Nucleus accumbens (tissue), 56 donors: ENCODE results near the gene UBAP1.
"Not testable (repeated sequence)": the region's sequence is repeated elsewhere in the genome, so short reads cannot be mapped to it uniquely, and the experiment has no call there.

Experiments
- DNase-seq, 56 donors: peaks; one replicate each; lab custom pipeline; 2025; lab: John Stamatoyannopoulos, UW

UBAP1 gene

DNA sequence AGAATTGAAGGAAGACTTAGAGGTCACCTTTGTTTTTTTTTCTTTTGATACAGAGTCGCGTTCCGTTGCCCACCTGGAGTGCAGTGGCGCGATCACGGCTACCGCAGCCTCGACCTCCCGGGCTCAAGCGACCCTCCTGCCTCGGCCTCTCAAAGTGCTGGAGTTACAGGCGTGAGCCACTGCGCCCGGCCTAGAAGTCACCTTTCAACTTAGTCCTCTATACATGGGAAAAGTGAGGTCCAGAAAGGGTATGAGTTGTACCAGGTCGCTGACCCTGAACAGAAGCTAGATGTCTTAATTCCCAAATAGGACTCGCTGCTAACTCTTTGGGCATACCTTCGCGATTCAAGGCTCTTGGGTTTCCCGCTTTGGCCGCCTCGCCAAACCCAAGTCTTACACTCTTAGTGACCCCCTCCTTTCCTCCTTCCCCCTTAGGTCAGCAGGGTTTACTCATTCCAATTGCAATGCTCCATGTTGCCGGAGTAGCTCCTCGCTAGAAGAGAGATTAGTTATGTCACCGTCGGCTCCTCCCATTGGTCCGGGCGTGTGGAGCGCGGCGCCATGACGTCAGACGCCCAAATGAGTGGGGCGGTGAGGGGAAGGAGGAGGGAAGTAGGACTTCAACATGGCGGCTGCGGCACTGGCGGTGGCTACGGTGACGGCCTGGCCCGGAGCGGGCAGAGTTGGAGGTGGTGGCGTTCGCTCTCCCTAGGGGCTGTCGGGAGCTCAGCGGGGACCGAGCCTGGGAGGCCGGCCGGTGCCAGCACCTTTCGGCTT is at the start of gene UBAP1:
UBAP1 (plus strand) TSS at position 608 of the 777 bp plus-strand sequence. CDS start 41,872 bp downstream, outside the sequence.
- DNase-seq: peak; percentile 58 to 97 (median 92)

DNA sequence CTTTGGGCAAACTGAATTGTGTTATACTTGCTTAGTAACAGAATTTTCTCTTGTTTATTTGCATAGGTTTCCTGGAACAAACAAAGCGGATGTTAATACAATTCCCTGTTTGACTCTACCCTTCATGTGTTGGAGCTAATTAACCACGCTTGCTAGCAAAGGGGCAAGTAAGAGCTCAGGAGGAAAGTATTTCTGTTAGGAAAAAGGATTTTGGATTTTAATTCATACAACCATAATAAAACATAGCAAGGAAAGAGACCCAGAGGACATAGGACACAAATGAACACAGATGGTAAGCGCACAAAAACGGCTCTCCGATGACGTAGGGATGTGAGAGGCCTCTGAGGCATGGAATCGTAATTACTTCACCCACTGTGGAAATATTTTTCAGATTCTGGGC is 47.3 kb upstream of the UBAP1 start:
- DNase-seq: no peak

DNA sequence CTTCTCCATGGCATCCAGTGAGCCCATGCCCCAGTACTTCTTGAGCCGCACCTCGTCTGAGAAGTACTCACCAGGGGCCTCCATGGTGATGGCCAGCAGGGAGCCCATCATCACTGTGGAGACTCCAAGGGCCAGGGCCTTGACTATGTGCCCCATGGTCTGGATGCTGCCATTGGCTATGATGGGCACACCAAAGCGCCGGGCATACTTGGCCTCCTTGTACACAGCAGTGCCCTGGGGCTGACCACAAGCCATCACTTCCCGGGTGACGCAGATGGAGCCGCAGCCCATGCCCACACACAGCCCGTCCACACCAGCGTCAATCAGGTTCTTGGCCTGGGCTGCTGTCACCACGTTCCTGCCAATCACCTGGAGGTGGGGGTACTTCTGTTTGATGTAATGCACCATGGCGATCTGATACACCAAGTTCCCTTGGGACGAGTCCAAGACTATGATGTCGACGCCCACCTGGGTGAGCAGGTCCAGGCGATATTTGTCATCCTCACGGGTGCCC is 45.4 kb upstream of the UBAP1 start:
- no peak for DNase-seq

DNA sequence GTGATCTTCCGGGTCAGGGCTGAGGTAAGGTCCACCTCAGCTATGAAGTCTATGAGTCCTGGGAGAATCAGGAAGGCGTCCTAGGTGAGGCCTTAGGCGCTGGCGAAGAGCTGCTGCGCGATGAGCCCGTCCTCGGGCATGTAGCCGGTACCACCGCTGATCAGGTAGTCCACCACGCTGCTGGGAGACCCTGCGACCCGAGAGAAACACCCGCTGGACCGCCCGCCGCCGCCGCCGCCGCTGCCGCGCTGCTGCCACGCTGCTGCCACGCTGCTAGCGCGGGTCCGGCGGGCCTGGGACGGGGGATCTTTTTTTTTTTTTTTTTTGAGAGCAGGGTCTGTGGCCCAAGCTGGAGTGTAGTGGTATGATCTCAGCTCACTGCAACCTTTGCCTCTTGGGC is 44.3 kb upstream of the UBAP1 start:
- no peak for DNase-seq

DNA sequence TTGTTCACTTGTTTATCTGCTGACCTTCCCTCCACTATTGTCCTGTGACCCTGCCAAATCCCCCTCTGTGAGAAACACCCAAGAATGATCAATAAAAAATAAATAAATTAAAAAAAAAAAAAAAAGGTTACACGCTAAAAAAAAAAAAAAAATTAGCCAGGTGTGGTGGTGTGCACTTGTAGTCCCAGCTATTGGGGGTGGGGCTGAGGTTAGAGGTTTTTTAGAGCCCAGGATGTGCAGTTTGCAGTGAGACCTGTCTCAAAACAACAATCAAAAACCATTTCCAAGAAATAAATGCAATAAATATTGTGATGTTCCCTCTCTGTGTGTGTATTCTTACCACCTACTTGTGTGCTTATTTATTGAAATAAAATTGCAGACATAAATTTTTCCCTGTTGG is 40.2 kb upstream of the UBAP1 start:
- DNase-seq: not testable (repeated sequence)

DNA sequence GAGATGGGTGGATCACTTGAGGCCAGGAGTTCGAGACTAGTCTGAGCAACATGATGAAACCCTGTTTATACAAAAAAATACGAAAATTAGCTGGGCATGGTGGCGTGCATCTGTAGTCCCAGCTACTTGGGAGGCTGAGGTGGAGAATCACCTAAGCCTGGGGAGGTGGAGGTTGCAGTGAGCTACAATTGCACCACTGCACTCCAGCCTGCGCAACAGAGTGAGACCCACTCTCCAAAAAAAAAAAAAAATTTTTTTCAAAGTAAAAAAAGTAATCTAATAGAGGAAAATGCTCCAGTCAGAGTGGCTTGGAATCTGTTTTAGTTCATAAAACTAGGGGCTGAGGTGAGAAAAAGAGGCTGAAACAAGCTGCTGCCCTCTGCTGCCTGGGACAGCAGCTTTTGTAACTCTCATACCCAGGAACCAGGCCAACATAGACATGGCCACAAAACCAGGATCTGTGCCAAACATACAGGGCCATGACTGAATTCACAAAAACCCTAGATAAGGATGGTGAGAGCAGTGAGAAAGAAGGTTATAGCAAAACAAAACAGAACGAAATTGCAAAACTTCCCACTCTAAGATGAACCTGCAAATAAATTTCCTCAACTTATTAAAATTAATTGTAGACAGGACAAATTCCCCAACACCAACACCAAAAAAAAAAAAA is 39.2 kb upstream of the UBAP1 start:
- peak in 20 of 56 donors; percentile 1 to 42 (median 9) for DNase-seq

DNA sequence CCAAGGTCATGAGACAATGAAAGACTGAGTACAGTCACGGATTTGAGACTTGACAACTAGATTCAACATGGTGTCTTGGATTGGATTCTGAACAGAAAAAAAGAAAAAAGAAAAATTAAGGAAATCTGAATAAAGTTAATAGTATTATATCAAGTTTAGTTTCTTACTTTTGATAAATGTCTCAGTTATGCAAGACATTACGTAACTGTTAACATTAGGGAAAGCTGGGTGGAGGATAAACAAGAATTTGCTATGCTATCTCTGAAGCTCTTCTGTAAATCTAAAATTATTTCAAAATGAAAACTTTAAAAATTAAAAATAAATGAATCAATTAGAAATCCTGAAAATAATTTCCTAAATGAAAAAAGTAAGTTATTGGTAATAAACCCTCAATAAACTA is 38.0 kb upstream of the UBAP1 start:
- DNase-seq: no peak

DNA sequence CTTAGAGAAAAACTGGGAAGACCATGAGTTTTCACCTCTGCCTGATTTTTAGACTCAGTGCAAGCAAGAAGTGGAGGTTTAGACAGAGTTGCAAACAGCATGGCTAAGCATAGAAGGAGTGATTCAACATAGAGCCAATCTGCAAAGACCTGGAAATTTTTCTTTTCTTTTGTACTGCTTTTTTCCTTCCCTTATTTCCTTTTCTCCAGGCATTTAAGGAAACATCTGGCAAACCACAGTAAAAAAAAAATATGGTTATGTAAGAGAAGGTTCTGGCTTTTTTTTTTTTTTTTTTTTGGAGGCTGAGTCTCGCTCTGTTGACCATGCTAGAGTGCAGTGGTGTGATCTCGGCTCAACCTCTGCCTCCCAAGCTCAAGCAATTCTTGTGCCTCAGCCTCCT is 35.7 kb upstream of the UBAP1 start:
- DNase-seq: no peak

DNA sequence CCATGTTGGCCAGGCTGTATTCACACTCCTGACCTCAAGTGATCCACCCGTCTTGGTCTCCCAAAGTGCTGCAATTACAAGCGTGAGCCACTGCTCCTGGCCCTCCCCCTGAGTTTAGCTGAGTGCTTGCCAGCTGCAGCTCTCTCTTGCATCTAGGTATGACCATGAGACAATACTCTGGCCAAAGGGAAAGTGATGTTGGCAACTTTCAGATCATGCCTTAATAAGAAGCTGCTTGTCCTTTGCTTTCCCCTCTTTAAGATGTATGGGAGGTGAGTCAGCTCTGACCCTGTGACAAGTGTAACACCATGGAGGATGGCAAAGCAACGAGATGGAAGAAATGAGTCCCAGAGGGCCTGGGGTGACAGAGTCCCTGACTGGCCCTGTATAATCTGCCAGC is 33.7 kb upstream of the UBAP1 start:
- DNase-seq: no peak

DNA sequence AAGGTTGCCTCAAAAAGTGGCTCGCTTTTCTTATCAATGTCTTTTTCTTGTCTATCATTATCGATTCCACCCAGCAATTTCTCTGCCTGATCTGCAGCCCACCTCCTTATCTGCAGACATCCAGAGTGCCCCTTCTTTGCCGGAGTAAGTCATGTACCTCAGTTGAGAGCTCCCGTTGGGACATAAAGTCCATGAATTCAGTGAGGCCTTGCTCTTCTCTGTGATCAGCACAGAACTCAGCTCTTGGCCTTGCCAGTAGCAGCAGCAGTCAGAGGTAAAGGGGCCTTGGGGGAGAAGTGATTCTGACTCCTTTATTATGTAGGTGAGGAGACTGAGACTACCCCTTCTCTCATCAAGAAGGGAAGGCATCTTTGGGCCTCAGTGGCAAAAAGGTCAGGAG is 27.4 kb upstream of the UBAP1 start:
- no peak for DNase-seq

DNA sequence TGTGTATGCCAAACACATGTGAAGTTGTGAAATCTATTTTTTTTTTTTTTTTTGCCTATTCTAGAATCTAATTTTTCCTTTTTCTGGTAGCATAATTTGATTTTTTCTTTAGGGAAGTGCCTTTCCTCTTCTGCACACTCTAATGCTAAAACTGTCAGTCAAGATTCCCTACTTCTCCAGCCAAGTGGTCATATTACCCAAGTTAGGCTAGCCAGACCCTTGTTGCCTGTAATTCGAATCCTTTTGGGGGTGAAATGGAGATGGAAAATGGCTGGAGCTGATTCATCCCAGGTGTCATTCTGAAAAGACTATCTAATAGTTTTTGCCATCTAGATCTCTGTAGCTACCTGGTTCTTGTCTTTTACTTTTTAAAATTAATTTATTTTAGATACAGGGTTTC is 24.8 kb upstream of the UBAP1 start:
- no peak for DNase-seq

DNA sequence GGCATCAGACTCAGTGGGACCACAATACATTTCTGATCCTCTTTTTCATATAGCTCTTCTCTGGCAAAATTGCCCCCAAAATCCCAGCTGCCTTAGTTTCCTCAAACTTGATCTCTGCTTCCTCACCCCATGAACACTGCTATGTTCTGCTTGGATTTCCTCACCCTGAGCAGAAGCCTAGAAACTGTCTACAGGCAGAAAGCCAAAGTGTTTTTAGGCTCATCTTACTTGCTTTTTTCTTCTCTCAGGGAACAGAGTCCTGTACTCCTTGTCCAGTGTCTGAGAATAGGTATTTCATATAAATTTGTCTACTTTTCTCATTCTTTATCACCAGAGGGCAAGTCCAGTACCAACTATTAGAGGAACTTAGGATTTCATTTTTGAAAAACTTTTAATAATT is 21.5 kb upstream of the UBAP1 start:
- DNase-seq: no peak

DNA sequence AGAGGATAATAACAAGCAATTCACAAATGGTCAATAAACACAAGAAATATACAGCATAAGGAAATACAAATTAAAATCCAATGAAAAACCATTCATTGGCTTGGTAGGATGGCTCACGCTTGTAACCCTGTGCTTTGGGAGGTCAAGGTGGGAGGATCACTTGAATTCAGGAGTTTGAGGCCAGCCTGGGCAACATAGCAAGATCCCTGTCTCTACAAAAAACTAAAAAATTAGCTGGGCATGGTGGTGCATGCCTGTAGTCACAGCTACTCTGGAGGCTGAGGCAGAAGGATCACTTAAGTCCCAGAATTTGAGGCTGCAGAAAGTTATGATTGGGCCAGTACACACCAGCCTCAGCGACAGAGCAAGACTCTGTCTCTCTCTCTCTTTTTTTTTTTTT is 20.9 kb upstream of the UBAP1 start:
- DNase-seq: no peak

DNA sequence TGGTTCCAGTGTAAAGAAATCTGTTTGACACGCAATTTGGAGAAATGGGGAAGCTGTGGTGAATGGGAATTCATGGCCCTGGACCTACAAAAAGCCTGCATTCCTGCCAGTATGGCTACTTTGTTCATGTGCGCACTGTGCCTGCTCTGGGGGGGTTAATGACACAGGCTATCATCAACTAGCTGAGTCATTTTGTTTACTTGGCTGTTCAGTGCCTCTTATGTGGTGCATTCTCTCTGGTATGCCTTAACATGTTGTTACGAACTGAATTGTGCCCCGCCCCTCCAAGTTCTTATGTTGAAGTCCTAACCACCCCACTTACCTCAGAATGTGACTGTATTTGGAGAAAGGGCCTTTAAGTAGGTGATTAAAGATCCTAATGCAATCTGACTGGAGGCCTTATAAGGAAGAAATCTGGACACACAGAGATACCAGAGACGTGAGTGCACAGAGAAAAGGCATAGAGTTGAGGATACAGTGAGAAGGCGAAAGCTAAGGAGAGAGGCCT is 20.4 kb upstream of the UBAP1 start:
- DNase-seq: no peak

DNA sequence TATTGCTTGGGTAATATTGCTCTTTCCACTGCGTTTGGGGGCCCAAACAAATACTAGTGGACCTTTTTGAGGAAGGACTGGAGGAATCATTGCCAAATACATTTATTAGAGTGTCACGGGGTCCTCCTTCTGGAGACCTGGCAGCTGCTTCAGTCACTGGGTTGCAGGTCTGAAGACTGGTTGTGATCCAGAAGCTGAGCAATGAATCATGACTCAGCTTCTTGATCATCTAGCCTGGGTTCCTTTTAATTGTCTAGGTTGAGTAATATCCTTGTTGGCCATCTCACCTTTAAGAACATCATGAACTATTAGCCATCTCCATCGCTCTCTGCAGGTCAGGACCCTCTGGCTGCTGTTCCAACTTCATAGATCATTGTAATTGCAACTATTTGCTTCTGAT is 15.4 kb upstream of the UBAP1 start:
- no peak for DNase-seq

DNA sequence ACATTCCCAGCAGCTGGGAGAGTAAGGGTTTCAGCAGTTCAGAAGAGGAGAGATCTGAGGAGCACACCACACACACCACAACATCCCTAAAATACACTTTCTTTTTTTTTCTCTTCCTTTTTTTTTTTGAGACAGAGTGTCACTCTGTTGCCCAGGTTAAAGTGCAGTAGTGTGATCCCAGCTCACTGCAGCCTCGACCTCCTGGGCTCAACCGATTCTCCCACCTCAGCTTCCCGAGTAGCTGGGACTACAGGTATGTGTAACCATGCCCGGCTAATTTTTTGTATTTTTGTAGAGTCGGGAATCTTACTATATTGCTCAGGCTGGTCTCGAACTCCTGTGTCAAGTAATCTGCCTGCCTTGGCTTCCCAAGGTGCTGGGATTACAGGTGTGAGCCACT is 9.7 kb upstream of the UBAP1 start:
- DNase-seq: no peak

DNA sequence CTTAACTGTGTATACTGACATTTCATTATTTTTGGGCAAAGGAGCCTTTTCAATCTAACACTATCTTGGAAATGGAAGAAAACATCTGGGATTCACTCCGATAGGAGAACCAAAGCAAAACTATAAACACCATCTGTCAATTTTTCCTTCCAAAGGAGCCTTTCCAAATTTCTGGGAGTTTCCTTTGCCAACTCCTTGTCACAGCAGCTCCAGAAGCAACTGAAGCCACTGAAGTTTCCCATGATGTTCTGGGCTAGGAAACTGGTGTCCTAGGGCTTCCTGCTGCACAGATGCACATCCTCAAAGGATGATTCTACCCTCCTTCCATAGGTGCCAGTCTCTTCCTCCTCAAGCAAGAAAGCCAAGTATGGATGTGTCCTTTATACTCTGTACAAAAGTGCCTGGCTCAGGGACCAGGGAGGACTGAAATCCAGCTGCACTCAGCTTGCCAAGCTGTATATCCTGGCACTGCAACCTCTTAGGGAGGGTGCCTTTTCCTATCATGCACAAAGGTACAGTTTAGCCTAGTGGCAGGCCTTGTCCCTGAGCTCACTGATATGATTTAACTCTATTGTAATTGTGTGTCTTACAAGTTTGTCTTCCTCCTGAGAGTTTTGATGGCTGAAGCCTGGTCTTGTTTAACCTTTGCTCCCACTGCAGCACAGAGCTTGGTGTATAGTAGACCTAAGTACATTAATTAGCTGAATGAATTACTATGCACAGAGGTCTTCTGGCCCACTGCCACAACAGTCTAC is 8.4 kb upstream of the UBAP1 start:
- DNase-seq: no peak

DNA sequence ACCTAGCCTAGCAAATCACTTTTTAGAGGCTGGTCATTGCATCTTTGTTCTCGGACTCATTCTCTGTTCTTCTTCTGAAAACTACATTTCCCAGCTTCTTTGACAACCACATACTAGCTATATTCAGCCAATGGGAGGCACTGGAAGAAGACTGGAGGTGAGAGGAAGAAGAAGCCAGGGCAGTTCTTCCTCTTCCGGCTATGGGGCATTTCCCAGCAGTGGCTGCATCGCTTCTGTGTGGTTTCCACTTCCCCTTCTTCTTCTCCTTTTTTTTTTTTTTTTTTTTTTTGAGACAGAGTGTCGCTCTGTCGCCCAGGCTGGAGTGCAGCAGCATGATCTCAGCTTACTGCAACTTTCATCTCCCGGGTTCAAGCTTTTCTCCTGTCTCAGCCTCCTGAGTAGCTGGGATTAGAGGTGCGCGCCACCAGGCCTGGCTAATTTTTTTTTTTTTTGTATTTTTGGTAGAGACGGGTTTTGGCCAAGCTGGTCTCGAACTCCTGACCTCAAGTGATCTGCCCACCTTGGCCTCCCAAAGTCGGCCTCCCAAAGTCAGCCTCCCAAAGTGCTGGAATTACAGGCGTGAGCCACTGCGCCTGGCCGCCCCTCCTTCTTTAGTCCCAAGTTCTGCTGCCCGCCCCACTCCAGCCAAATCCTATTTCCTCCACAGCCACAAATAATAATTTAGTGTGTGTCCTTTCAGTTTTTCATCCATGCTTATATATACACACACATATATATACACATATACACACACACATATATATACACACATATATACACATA is 6.9 kb upstream of the UBAP1 start:
- peak in 4 of 56 donors; percentile 2 to 7 (median 4) for DNase-seq

DNA sequence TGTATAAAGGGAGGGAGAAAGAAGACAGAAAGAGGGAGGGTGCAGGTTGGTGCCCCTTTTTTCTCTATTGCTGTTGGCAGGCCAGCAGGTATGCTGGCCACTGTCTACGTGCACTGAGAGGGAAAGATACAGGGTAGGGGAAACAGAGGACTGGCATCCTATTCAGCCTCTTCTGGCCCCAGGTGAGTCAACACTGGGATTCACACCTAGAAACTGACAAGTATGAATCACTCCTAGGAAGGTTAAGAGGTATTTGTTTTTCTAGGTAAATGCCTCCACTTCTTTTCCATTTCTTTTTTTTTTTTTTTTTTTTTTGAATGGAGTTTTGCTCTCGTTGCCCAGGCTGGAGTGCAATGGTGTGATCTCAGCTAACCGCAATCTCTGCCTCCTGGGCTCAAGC is 2.8 kb upstream of the UBAP1 start:
- no peak for DNase-seq
